BE2C (cell line): ENCODE measurements around the gene KCNH6.

Source experiments
- DNase-seq: peaks from one replicate; pipeline ENCODE4 v3.0.0-alpha.2; 2020
- H3K27me3 ChIP-seq: fragments of 250-450 bp; sonication (Bioruptor Pico); 2 replicates; pipeline ENCODE4 v1.5.1; 2020; ENCODE audit warnings: mild to moderate bottlenecking
- H3K36me3 ChIP-seq: fragments of 250-450 bp; sonication (Bioruptor Pico); 2 replicates; pipeline ENCODE4 v1.5.1; 2020; ENCODE audit warnings: mild to moderate bottlenecking
- H3K4me1 ChIP-seq: fragments of 250-450 bp; sonication (Bioruptor Pico); 2 replicates; pipeline ENCODE4 v1.5.1; 2020
- H3K4me3 ChIP-seq: 2 replicates; pipeline ENCODE4 v1.5.1; 2011; ENCODE audit warnings: low read depth, low read length
- H3K9me3 ChIP-seq: fragments of 250-450 bp; sonication (Bioruptor Pico); 2 replicates; pipeline ENCODE4 v1.5.1; 2020
- CTCF ChIP-seq: IDR thresholded peaks from 2 replicates; pipeline ENCODE4 v1.5.1; 2012; ENCODE audit warnings: mild to moderate bottlenecking, low read depth, low read length

The KCNH6 gene

GRCh38 chr17:63557416-63557815 is 34.3 kb downstream of the KCNH6 start:
- H3K4me1 ChIP-seq, result peaks cover 13% of the 10 kb centered on the region
- H3K27me3 ChIP-seq, result no peaks in the 10 kb centered on the region
- no peak for TF ChIP-seq CTCF
- peaks cover 30% of the 10 kb centered on the region for H3K36me3 ChIP-seq
- no peak overlapping the region for H3K4me3 ChIP-seq
- no peak for DNase-seq
- H3K9me3 ChIP-seq, result no peaks in the 10 kb centered on the region

GRCh38 chr17:63558441-63558840 is 35.3 kb downstream of the KCNH6 start:
- H3K4me1 ChIP-seq, result peaks cover 10% of the 10 kb centered on the region
- H3K9me3 ChIP-seq, result no peaks in the 10 kb centered on the region; the same call in 1 of the 2 replicates
- no peak for DNase-seq

DNA sequence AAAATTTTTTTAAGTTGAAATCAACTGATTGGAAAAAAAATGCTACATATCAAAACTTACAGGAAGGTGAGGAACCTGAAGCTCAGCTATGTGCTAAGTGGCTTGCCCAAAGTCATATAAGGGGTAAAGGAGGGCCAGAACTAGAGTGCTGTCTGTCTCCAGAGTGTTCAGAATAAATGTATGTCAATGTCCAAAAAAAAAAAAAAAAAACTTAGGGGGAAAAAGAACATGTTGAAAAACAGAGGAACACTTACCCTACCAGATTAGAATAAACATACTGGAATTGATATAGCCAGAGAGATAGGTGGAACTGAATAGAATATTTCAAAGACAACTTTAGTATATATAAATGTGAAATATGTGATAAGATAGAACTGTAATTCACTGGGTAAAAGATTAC is 38.7 kb downstream of the KCNH6 start:
- no peak for DNase-seq
- Histone ChIP-seq H3K27me3 (no peaks in the 10 kb centered on the region), H3K4me3 (no peak overlapping the region), H3K4me1 (peaks cover 3% of the 10 kb centered on the region; the same call in 1 of the 2 replicates), H3K9me3 (no peaks in the 10 kb centered on the region; the same call in 1 of the 2 replicates), H3K36me3 (peaks cover 13% of the 10 kb centered on the region)
- no peak for TF ChIP-seq CTCF

More at GRCh38 chr17:63558441-63558840, 35.3 kb downstream of the KCNH6 start:
- Histone ChIP-seq H3K27me3 (no peaks in the 10 kb centered on the region), H3K36me3 (peaks cover 24% of the 10 kb centered on the region), H3K4me3 (no peak overlapping the region)
- no peak for TF ChIP-seq CTCF

GRCh38 chr17:63563339-63563738 is 40.2 kb downstream of the KCNH6 start:
- Histone ChIP-seq H3K4me3 (no peak overlapping the region), H3K27me3 (no peaks in the 10 kb centered on the region), H3K9me3 (no peaks in the 10 kb centered on the region; the same call in 1 of the 2 replicates), H3K36me3 (peaks cover 8% of the 10 kb centered on the region; the same call in 1 of the 2 replicates), H3K4me1 (no peaks in the 10 kb centered on the region)
- DNase-seq, result no peak
- no peak for TF ChIP-seq CTCF

GRCh38 chr17:63564562-63564961 is 41.4 kb downstream of the KCNH6 start:
- no peak for DNase-seq
- Histone ChIP-seq H3K36me3 (peaks cover 10% of the 10 kb centered on the region; the same call in 1 of the 2 replicates), H3K4me3 (no peak overlapping the region), H3K9me3 (no peaks in the 10 kb centered on the region; the same call in 1 of the 2 replicates), H3K4me1 (no peaks in the 10 kb centered on the region), H3K27me3 (no peaks in the 10 kb centered on the region)
- no peak for TF ChIP-seq CTCF

GRCh38 chr17:63567229-63567628 is 44.1 kb downstream of the KCNH6 start:
- Histone ChIP-seq H3K4me1 (no peaks in the 10 kb centered on the region), H3K9me3 (no peaks in the 10 kb centered on the region; the same call in 1 of the 2 replicates), H3K27me3 (no peaks in the 10 kb centered on the region), H3K36me3 (peaks cover 17% of the 10 kb centered on the region), H3K4me3 (no peak overlapping the region)
- TF ChIP-seq CTCF, result no peak
- no peak for DNase-seq
